Mucosa of stomach (tissue), 1 donor: Measurements from ENCODE around the gene TMEM223.
A peak's percentile ranks its signal among the peaks of the same experiment; 100 is the strongest.
"Not testable (repeated sequence)": the region's sequence is repeated elsewhere in the genome, so short reads cannot be mapped to it uniquely, and the experiment has no call there.

ENCODE experiments used
- H3K27me3 ChIP-seq: one replicate; pipeline ENCODE4 v1.7.0; 2013; ENCODE audit warnings: mild to moderate bottlenecking, low read length; ENCODE audit not compliant: control insufficient read depth, insufficient read depth
- H3K36me3 ChIP-seq: one replicate; pipeline ENCODE4 v1.7.0; 2013; ENCODE audit warnings: low read length; ENCODE audit not compliant: control insufficient read depth, insufficient read depth
- H3K4me1 ChIP-seq: one replicate; pipeline ENCODE4 v1.7.0; 2013; ENCODE audit warnings: mild to moderate bottlenecking, low read length; ENCODE audit not compliant: control insufficient read depth, insufficient read depth
- H3K4me3 ChIP-seq: one replicate; pipeline ENCODE4 v1.7.0; 2013; ENCODE audit warnings: low read length
- H3K9ac ChIP-seq: one replicate; pipeline ENCODE4 v1.7.0; 2013; ENCODE audit warnings: mild to moderate bottlenecking, low read length, moderate library complexity
- H3K9me3 ChIP-seq: one replicate; pipeline ENCODE4 v1.7.0; 2013; ENCODE audit warnings: mild to moderate bottlenecking, low read length, moderate library complexity; ENCODE audit not compliant: control insufficient read depth
- donor health status: Pancreatic carcinoma.

The TMEM223 gene

GRCh38 chr11:62791501-62792201 lies at the start of gene TMEM223:
Gene TMEM223, minus strand, starts transcription at chr11:62792006. Its CDS starts 12 bp downstream, at chr11:62791994.
- Histone ChIP-seq H3K4me1 (peaks cover 21% of the 10 kb centered on the region), H3K9ac (peak within 1 kb of the TSS; percentile 77), H3K27me3 (no peaks in the 10 kb centered on the region), H3K36me3 (peaks cover 27% of the 10 kb centered on the region), H3K9me3 (no peaks in the 10 kb centered on the region), H3K4me3 (peak within 1 kb of the TSS; percentile 64)

DNA sequence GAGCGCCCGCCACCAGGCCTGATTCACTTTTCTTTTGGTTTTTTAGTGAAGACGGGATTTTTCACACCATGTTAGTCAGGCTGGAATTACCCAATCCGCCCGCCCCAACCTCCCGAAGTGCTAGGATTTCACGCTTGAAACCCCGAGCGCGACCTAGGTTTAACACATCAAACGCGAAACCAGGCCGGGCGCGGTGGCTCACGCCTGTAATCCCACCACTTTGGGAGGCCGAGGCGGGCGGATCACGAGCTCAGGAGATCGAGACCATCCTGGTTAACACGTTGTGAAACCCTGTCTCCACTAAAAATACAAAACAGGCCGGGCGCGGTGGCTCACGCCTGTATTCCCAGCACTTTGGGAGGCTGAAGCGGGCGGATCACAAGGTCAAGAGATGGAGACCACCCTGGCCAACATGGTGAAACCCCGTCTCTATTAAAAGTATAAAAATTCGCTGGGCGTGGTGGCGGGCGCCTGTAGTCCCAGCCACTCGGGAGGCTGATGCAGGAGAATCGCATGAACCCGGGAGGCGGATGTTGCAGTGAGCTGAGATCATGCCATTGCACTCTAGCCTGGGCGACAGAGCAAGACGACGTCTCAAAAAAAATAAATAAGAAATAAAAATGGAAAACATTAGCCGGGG lies 49.0 kb upstream of the TMEM223 start:
- H3K36me3 ChIP-seq, H3K9me3 ChIP-seq, H3K27me3 ChIP-seq: not testable (repeated sequence)
- Histone ChIP-seq H3K4me1 (peaks cover 15% of the 10 kb centered on the region), H3K4me3 (peak overlapping the region; percentile 53), H3K9ac (peak overlapping the region; percentile 94)

- peak within 1 kb of the TSS; percentile 94 for H3K9ac ChIP-seq
- no peaks in the 10 kb centered on the region for H3K27me3 ChIP-seq
- no peaks in the 10 kb centered on the region for H3K36me3 ChIP-seq
- peaks cover 15% of the 10 kb centered on the region for H3K4me1 ChIP-seq
- H3K9me3 ChIP-seq = no peaks in the 10 kb centered on the region
- H3K4me3 ChIP-seq = peak within 1 kb of the TSS; percentile 53
These were observed 47.5 kb upstream of the TMEM223 start, which contains the start of gene WDR74 for GRCh38 chr11:62839050-62839945. Gene WDR74, minus strand, starts transcription at chr11:62839590. Its CDS starts 20 bp downstream, at chr11:62839570.

DNA sequence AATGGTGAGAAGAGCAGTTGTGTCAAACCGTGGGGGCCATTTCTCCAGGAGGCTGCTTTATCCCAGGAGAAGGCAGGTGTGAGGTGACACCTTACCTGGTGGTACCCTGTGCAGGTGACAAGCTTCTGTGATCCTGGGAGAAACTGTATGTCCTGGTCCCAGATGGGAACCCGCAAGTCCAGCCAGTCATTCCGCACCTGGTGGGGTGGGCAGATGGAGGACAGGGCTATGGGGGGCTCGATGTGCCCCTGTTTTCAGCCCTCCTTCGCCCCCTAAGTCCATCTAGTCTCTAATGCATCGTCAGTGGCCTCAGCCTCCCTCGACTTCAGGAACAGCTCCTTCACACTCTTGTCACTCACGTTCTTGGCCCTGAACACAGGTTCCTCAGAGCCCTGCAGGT lies 43.5 kb upstream of the TMEM223 start:
- H3K9me3 ChIP-seq = no peaks in the 10 kb centered on the region
- no peak overlapping the region for H3K9ac ChIP-seq
- H3K4me3 ChIP-seq = no peak overlapping the region
- no peaks in the 10 kb centered on the region for H3K36me3 ChIP-seq
- no peaks in the 10 kb centered on the region for H3K27me3 ChIP-seq
- H3K4me1 ChIP-seq = peaks cover 14% of the 10 kb centered on the region

GRCh38 chr11:62832336-62833234 lies 40.8 kb upstream of the TMEM223 start, which contains the start of gene TEX54:
Gene TEX54, minus strand, starts transcription at chr11:62832841.
- Histone ChIP-seq H3K36me3 (no peaks in the 10 kb centered on the region), H3K27me3 (no peaks in the 10 kb centered on the region), H3K4me3 (peak within 1 kb of the TSS; percentile 92), H3K4me1 (peaks cover 10% of the 10 kb centered on the region), H3K9me3 (no peaks in the 10 kb centered on the region), H3K9ac (peak within 1 kb of the TSS; percentile 94)

GRCh38 chr11:62831520-62832335 lies 39.9 kb upstream of the TMEM223 start, which contains the start of gene STX5:
Gene STX5, minus strand, starts transcription at chr11:62832051. Its CDS starts 808 bp downstream, at chr11:62831243.
- peaks cover 10% of the 10 kb centered on the region for H3K4me1 ChIP-seq

GRCh38 chr11:62830904-62831519 lies 39.2 kb upstream of the TMEM223 start:
- Histone ChIP-seq H3K27me3 (no peaks in the 10 kb centered on the region), H3K9me3 (no peaks in the 10 kb centered on the region), H3K36me3 (no peaks in the 10 kb centered on the region), H3K9ac (peak overlapping the region; percentile 94), H3K4me3 (peak overlapping the region; percentile 92), H3K4me1 (peaks cover 10% of the 10 kb centered on the region)

More at GRCh38 chr11:62831520-62832335, 39.9 kb upstream of the TMEM223 start, which contains the start of gene STX5:
- Histone ChIP-seq H3K36me3 (no peaks in the 10 kb centered on the region), H3K27me3 (no peaks in the 10 kb centered on the region), H3K4me3 (peak within 1 kb of the TSS; percentile 92), H3K9ac (peak within 1 kb of the TSS; percentile 94), H3K9me3 (no peaks in the 10 kb centered on the region)

DNA sequence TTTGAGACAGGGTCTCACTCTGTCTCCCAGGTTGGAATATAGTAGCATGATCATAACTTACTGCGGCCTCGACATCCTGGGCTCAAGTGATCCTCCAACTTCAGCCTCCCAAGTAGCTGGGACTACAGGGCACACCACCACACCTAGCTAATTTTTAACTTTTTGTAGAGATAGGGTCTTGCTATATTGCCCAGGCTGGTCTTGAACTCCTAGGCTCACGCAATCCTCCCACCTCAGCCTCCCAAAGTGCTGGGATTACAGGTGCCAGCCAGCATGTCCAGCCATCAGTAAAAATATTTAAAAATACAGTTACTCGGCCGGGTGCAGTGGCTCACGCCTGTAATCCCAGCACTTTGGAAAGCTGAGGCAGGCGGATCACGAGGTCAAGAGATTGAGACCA lies 36.3 kb upstream of the TMEM223 start:
- H3K9me3 ChIP-seq, H3K4me3 ChIP-seq, H3K27me3 ChIP-seq, H3K9ac ChIP-seq, H3K4me1 ChIP-seq: not testable (repeated sequence)
- peaks cover 21% of the 10 kb centered on the region for H3K36me3 ChIP-seq

- H3K9ac ChIP-seq = no peak overlapping the region
- no peaks in the 10 kb centered on the region for H3K4me1 ChIP-seq
- H3K36me3 ChIP-seq = peaks cover 21% of the 10 kb centered on the region
- no peak overlapping the region for H3K4me3 ChIP-seq
- no peaks in the 10 kb centered on the region for H3K9me3 ChIP-seq
- H3K27me3 ChIP-seq = no peaks in the 10 kb centered on the region
These were observed 31.9 kb upstream of the TMEM223 start for GRCh38 chr11:62823677-62824076.

- no peak overlapping the region for H3K4me3 ChIP-seq
- no peaks in the 10 kb centered on the region for H3K27me3 ChIP-seq
- no peaks in the 10 kb centered on the region for H3K36me3 ChIP-seq
- no peaks in the 10 kb centered on the region for H3K9me3 ChIP-seq
- H3K4me1 ChIP-seq = no peaks in the 10 kb centered on the region
- H3K9ac ChIP-seq = no peak overlapping the region
These were observed 25.3 kb upstream of the TMEM223 start for GRCh38 chr11:62817129-62817528.
